HepG2 (cell line): ENCODE results near the gene ZDHHC8. TPM values are rescaled to one million over a fixed set of nuclear protein-coding genes. Genes with fewer than 3 reads are reported as not detected.
A peak's percentile ranks its signal among the peaks of the same experiment; 100 is the strongest.

ENCODE experiments used
- ATF7-NPFF ChIP-seq: sonication (generic); formaldehyde crosslinking; IDR thresholded peaks from 2 replicates; pipeline ENCODE4 v1.8.1; 2023; ENCODE audit warnings: mild to moderate bottlenecking, low read depth, missing genetic modification reagents, moderate library complexity
- CEBPG ChIP-seq: IDR thresholded peaks from 2 replicates; pipeline ENCODE4 v1.6.1; 2016
- E2F5 ChIP-seq: sonication (generic); formaldehyde crosslinking; conservative IDR thresholded peaks from 2 replicates; pipeline ENCODE4 v1.4.0; 2020; ENCODE audit warnings: missing genetic modification reagents
- HNRNPL ChIP-seq: fragments of 200-400 bp; formaldehyde crosslinking; IDR thresholded peaks from 2 replicates; pipeline ENCODE4 v1.6.1; 2017; ENCODE audit warnings: mild to moderate bottlenecking, low read depth, low read length
- KAT2B ChIP-seq: fragments of 150-350 bp; IDR thresholded peaks from 2 replicates; pipeline ENCODE4 v1.6.1; 2014; ENCODE audit warnings: low read depth, low read length, borderline replicate concordance
- KDM5B ChIP-seq: sonication (generic); formaldehyde crosslinking; IDR thresholded peaks from 2 replicates; pipeline ENCODE4 v1.4.0; 2020; ENCODE audit warnings: missing genetic modification reagents, mild to moderate bottlenecking, borderline replicate concordance
- MED13 ChIP-seq: sonication (generic); formaldehyde crosslinking; IDR thresholded peaks from 2 replicates; pipeline ENCODE4 v1.5.0; 2020; ENCODE audit warnings: missing genetic modification reagents
- NR1H2 ChIP-seq: sonication (generic); formaldehyde crosslinking; IDR thresholded peaks from 2 replicates; pipeline ENCODE4 v1.8.1; 2022; ENCODE audit warnings: low read depth, missing genetic modification reagents, borderline replicate concordance
- POLR2AphosphoS2 ChIP-seq: IDR thresholded peaks from 2 replicates; pipeline ENCODE4 v1.6.1; 2011; ENCODE audit warnings: low read depth, low read length, improper control_type of control experiment
- RFX5 ChIP-seq: IDR thresholded peaks from 2 replicates; pipeline ENCODE4 v1.6.1; 2011; ENCODE audit warnings: low read depth, low read length, improper control_type of control experiment
- RFXANK ChIP-seq: IDR thresholded peaks from 2 replicates; pipeline ENCODE4 v1.6.1; 2016
- RFXAP ChIP-seq: sonication (generic); formaldehyde crosslinking; IDR thresholded peaks from 2 replicates; pipeline ENCODE4 v1.4.0; 2020; ENCODE audit warnings: missing genetic modification reagents, borderline replicate concordance
- SIN3A ChIP-seq: IDR thresholded peaks from 2 replicates; pipeline ENCODE4 v1.6.1; 2011; ENCODE audit warnings: low read depth, mild to moderate bottlenecking, control low read depth, low read length, borderline replicate concordance
- TFAP4 ChIP-seq: sonication (generic); IDR thresholded peaks from 2 replicates; pipeline ENCODE4 v1.6.1; 2016; ENCODE audit warnings: low read depth, borderline replicate concordance
- ZNF10 ChIP-seq: sonication (generic); formaldehyde crosslinking; IDR thresholded peaks from 2 replicates; pipeline ENCODE4 v1.4.0; 2020; ENCODE audit warnings: mild to moderate bottlenecking, low read depth, missing genetic modification reagents, borderline replicate concordance
- ZNF253 ChIP-seq: sonication (generic); formaldehyde crosslinking; IDR thresholded peaks from 2 replicates; pipeline ENCODE4 v1.8.0; 2022; ENCODE audit warnings: mild to moderate bottlenecking, missing genetic modification reagents, borderline replicate concordance
- ZNF280B ChIP-seq: sonication (generic); formaldehyde crosslinking; IDR thresholded peaks from 2 replicates; pipeline ENCODE4 v1.5.0; 2020; ENCODE audit warnings: missing genetic modification reagents, mild to moderate bottlenecking, borderline replicate concordance
- ZNF552 ChIP-seq: sonication (generic); formaldehyde crosslinking; IDR thresholded peaks from 2 replicates; pipeline ENCODE4 v1.9.0; 2022; ENCODE audit warnings: missing genetic modification reagents, mild to moderate bottlenecking, borderline replicate concordance
- ZNF572 ChIP-seq: sonication (generic); formaldehyde crosslinking; IDR thresholded peaks from 2 replicates; pipeline ENCODE4 v1.5.1; 2020; ENCODE audit warnings: mild to moderate bottlenecking, missing genetic modification reagents
- ZNF580 ChIP-seq: IDR thresholded peaks from 2 replicates; pipeline ENCODE4 v1.6.1; 2016; ENCODE audit warnings: low read depth, borderline replicate concordance
- ZNF780A ChIP-seq: sonication (generic); formaldehyde crosslinking; IDR thresholded peaks from 2 replicates; pipeline ENCODE4 v1.8.0; 2022; ENCODE audit warnings: mild to moderate bottlenecking, missing genetic modification reagents, moderate library complexity
- ZNF784 ChIP-seq: sonication (generic); formaldehyde crosslinking; IDR thresholded peaks from 2 replicates; pipeline ENCODE4 v1.5.1; 2020; ENCODE audit warnings: missing genetic modification reagents, mild to moderate bottlenecking, borderline replicate concordance
- polyA plus RNA-seq, 8 experiments: library from polyadenylated mRNA; depleted of rRNA in 3 of 8; stranded (reverse) in 7 of 8; unstranded in 1 of 8; fragments of >200 nt; fragmentation: Illumina TruSeq in 4 of 8; extraction: Trizol in 4 of 8; gene quantifications; 2 replicates each; pipeline versions ENCODE4 v1.2.1 to v1.2.3, GENCODE V29; 2011 to 2016; ENCODE audit warnings: low read depth in 4 of 8, missing spikeins in 1 of 8, mixed read lengths in 1 of 8; ENCODE audit not compliant: insufficient read depth in 1 of 8
- total RNA-seq, 5 experiments: library from RNA; depleted of rRNA; stranded (reverse); fragments of >200 nt; fragmentation: Illumina TruSeq; extraction: Trizol; gene quantifications; 2 replicates each; pipeline ENCODE4 v1.2.3, GENCODE V29; 2016; ENCODE audit warnings: low read depth in 1 of 5

ZDHHC8 gene
- total and polyA plus RNA-seq, 2 of the 13 experiments (the other 11 are each of a cell fraction or from before 2014, with no cell fraction given) = 7.5 to 21.3 TPM

GRCh38 chr22:20131859-20132685, 468 bp downstream of the ZDHHC8 start (continued):
- TF ChIP-seq POLR2AphosphoS2 (no peak), MED13 (CRISPR knock-in tag) (no peak), KDM5B (CRISPR knock-in tag) (peak; percentile 49; the same call in 1 of the 2 replicates), ZNF780A (no peak), SIN3A (0 out of 2 replicates have a peak, but pooled peaks have one; percentile 50), ZNF253 (CRISPR knock-in tag) (no peak), HNRNPL (0 out of 2 replicates have a peak, but pooled peaks have one; percentile 19), ZNF280B (CRISPR knock-in tag) (0 out of 2 replicates have a peak, but pooled peaks have one; percentile 14), ATF7-NPFF (no peak), RFXAP (CRISPR knock-in tag) (no peak), TFAP4 (no peak; the same call in 1 of the 2 replicates), RFX5 (no peak), NR1H2 (CRISPR knock-in tag) (no peak), ZNF572 (CRISPR knock-in tag) (no peak), E2F5 (CRISPR knock-in tag) (no peak), ZNF552 (CRISPR knock-in tag) (no peak), ZNF784 (CRISPR knock-in tag) (no peak), CEBPG (CRISPR knock-in tag) (no peak), ZNF580 (no peak), RFXANK (no peak), KAT2B (no peak), ZNF10 (no peak)
